GM13977 (cell line): Measurements from ENCODE around the gene ANP32A.

Experiments
- DNase-seq: peaks from one replicate; pipeline ENCODE4 v3.0.0; 2012; ENCODE audit warnings: low spot score
- in situ Hi-C: fragments of 300-500 bp; cut with MboI; formaldehyde crosslinking; loops from one replicate; pipeline ENCODE4 v1.12.0; 2022; ENCODE audit warnings: low sequenced_read_pairs, low pct_unique_long_range_greater_than_20kb, mixed read lengths, inconsistent platforms; ENCODE audit not compliant: unreplicated experiment
- TF ChIP-seq, protein P1 (sequence below): IDR thresholded peaks from 2 replicates; pipeline ENCODE4 v1.5.1; 2012; ENCODE audit warnings: mild to moderate bottlenecking, control low read depth; ENCODE audit not compliant: insufficient read depth; ENCODE audit errors: extremely low read depth, missing control alignments

ANP32A gene

DNA sequence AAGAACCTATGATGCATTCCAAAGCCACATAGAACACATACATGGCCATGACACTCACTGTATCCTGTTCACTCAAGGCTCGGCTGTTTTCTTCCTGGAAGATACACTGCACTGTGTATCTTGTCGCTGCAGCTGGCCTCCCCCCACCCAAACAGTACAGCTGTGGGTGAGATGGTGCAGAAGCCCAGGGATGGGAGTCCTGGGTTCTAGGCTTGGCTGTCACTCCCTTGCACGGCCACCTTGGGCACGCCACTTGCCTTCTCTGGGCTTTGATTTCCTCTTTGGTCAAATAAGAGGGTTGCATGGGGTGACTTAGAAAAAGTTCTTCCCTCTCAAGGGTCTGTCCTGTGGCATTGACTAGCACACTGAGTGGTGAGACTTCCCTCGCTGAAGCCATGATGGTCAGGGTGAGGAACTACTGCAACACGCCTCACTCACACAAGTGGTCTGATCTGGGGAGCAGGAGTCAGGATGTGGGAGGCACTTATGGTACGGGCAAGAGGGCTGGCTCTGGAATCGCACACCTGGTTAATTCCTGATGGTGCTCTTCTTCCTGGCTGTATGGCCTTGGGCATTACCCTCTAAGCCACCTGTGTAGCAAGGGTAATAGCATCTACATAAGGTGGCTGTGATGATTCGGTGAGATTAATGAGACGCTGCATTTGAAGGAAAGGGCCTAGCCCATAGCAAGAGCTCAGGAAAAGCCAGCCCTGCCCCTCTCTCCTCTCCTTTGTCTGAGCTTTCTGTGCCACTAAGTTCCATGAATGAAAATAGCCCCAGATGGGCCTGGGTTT lies 44.0 kb downstream of the ANP32A start:
- in situ Hi-C loops, result no loop called here

DNA sequence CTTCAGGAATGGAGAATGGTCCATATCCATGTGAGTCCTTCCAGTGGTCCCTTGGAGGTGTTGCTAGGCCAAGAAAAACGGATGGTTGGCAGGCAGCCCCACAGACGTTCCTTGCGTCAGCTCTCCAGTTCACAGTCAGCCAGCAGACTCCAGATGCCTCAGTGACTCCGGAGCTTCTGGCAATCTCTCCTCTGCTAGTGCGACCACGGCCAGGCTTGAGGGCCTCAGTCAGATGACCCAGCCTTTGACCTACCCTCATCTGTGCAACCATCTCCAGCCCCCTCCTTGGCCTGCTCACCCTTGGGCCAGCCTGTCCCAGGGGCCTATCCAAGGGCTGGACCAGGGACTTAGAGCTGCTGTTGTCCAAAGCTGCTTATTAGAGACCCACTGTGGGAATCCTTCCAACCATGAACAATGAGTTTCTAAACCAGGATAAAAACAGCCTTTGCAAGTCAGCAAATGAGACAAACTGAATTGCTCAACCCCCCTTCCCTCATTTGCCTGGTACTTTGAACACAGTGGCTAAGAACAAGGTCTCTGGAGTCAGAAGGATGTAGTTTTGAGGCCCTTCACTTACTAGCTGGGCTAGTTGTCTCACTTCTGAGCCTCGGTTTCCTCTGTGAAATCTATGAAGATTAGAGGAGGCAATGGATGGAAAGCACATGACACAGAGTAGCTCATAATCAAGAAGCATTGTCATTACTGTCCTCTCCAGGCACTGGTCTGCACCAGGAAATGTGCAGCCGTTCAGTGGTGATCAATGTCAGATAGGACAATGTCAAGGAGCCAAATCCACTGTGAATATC lies 44.8 kb downstream of the ANP32A start:
- TF ChIP-seq, protein P1, sequence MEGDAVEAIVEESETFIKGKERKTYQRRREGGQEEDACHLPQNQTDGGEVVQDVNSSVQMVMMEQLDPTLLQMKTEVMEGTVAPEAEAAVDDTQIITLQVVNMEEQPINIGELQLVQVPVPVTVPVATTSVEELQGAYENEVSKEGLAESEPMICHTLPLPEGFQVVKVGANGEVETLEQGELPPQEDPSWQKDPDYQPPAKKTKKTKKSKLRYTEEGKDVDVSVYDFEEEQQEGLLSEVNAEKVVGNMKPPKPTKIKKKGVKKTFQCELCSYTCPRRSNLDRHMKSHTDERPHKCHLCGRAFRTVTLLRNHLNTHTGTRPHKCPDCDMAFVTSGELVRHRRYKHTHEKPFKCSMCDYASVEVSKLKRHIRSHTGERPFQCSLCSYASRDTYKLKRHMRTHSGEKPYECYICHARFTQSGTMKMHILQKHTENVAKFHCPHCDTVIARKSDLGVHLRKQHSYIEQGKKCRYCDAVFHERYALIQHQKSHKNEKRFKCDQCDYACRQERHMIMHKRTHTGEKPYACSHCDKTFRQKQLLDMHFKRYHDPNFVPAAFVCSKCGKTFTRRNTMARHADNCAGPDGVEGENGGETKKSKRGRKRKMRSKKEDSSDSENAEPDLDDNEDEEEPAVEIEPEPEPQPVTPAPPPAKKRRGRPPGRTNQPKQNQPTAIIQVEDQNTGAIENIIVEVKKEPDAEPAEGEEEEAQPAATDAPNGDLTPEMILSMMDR, result no peak
- in situ Hi-C loops, result no loop called here
- DNase-seq, result no peak

More for the DNA sequence above, 44.0 kb downstream of the ANP32A start:
- TF ChIP-seq, protein P1, result no peak
- no peak for DNase-seq

DNA sequence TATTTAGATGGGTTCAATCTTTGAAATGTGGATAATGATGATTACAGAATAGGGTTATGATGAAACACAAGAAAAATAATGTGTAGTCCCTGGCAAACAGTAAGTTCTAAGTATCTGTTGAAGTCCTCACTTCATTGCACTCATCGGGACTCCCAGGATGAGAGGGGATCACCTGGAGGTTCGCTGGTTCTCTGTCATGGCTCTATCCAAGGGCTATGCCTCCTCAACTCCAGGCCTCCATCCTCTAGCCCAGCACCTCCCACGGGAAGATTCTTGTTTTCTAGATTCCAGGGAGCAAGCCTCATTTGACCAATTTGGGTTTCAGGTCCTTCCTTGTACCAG lies 45.5 kb downstream of the ANP32A start:
- in situ Hi-C loops, result no loop called here
- TF ChIP-seq, protein P1, result no peak
- no peak for DNase-seq

DNA sequence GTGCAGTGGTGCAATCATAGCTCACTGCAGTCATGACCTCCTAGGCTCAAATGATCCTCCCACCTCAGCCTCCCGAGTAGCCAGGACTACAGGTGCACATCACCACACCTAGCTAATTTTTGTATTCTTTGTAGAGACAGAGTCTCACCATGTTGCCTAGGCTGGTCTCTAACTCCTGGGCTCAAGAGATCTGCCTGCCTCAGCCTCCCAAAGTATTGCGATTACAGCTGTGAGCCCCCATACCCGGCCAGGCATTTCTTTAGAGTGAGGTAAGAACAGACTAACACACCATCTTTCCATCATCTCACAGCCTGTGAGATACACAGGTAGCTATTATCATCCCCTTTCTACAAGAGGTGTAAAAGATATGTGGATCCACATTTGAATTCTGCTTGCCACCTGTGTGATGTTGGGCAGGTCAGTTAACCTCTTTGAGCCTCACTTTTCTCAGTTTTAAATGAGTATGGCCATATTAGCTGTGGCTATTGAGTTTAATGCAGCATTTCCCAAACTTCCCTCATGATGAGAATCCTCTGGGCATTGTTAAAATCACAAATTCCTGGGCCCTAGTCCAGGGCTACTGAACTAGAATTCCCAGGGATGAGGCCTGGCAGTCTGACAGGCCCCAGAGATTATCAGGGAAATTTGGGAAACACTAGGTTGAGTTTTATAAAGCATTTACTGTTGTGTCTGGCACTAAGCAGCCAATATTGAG lies 46.0 kb downstream of the ANP32A start:
- TF ChIP-seq, protein P1, result no peak
- no peak for DNase-seq
- in situ Hi-C loops, result no loop called here

DNA sequence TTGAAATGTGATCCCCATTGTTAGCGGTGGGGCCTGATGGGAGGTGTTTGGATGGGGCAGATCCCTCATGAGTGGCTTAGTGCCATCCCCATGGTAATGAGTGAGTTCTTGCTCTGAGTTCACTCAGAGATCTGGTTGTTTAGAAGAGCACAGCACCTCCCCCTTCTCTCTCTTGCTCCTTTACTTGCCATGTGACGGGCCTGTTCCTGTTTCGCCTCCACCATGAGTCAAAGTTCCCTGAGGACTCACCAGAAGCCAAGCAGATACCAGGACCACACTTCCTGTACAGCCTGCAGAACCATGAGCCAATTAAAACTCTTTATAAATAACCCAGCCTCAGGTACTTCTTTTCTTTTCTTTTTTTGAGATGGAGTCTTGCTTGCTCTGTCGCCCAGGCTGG lies 46.6 kb downstream of the ANP32A start:
- TF ChIP-seq, protein P1, result no peak
- DNase-seq, result no peak
- in situ Hi-C loops, result no loop called here

DNA sequence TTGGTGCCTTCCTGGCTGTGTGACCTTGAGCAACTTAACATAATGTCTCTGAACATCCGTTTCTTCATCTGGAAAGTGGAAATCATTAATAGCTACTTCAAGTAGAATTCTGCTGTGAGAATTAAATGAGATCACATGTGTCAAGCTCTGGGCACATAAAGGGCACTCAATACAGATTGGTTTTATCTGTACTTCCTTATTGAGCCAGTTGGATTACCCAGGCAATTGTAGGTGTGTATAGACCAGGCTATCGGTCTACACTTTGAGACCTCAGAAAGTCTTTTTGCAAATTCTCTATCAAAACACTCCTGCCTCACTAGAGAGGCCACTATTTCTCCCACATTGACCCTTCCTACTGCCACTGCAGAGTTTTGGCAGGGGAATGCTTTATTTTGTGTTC lies 47.7 kb downstream of the ANP32A start:
- DNase-seq, result no peak
- in situ Hi-C loops, result no loop called here
- TF ChIP-seq, protein P1, result no peak
